ENCODE measurements around the gene KLHDC8A.

KLHDC8A gene

DNA sequence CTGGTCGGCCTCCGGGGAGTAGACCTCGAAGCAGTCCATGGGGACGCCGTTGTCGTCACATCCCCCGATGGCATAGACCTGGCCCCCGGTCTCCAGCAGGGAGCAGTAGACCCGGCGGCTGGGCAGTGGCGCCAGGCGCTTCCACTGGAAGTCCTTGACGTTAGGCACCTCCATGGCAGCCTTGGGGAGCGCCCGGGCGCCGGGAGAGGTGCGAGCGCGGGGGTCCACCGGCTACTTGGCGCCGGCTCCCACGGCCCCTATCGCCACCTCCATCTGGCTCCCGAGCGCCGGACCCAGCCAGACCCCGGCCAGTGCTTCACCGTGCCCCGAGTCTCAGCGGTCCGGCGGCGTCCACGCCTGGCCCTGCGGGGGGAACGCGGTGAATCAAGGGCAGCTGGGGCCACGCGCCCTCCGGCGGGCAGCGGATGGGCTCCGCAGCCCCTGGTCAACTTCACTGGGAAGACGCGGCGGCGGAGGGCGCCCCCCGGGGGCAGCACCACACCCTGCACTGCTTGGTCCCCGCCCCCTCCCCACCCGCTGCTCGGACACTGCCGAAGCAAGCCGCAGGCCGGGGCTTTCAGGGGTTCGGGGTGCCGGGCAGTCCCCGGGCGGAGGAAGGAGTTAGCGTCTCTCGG lies 13.2 kb downstream of the KLHDC8A start:
- peak; percentile 22 for DNase-seq

DNA sequence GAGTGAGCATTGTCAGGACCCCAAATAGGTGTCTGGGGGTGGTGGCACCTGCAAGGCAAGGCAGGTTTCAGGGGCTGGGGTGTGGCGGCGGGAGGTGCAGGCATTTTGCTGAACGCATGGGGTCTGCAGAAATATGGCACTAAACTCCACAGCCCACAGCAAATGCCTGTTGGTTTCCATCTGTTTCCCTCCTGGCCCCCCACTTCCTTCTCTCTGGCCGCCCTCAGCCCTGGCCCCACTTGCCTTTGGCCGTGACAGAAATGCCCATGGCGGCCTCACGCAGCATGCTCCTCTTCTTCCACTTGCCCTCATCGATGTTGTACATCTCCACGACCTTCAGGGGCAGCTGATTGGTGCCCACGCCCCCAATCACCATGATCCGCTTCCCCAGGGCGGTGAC lies 13.7 kb downstream of the KLHDC8A start:
- no peak for DNase-seq

DNA sequence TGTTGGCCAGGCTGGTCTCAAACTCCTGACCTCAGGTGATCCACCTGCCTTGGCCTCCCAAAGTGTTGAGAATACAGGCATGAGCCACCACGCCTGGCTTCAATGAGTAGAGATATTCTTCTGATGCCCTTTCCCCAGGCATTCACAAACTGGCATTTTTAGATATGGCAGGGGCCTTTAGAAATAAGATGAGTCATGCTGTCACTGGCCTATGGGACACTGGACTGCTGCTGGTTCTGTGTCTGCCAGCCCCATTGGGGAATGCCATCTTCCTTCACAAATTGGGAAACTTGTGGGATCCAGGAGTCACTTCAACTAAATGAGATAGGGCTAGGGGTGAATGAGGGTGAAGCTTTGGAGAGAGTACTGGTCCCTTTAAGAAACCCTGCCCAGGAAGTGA lies 16.0 kb downstream of the KLHDC8A start:
- DNase-seq, result no peak

DNA sequence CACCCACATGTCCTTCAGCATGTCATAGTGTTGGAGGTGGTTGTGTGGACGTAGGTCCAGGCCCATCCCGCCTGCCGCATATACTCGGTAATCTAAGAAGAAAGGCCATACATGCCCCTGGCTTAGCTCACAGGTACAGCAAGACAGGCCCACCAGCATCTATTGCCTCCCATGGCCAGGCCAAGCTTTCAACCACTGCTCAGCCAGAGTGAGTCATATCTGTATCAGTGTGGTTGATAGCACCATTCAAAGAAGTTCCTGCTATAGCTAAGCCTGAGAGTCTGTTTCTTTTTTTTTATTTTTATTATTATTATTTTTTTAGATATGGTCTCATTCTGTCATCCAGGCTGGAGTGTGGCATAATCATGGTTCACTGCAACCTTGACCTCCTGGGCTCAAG lies 17.0 kb downstream of the KLHDC8A start:
- no peak for DNase-seq

DNA sequence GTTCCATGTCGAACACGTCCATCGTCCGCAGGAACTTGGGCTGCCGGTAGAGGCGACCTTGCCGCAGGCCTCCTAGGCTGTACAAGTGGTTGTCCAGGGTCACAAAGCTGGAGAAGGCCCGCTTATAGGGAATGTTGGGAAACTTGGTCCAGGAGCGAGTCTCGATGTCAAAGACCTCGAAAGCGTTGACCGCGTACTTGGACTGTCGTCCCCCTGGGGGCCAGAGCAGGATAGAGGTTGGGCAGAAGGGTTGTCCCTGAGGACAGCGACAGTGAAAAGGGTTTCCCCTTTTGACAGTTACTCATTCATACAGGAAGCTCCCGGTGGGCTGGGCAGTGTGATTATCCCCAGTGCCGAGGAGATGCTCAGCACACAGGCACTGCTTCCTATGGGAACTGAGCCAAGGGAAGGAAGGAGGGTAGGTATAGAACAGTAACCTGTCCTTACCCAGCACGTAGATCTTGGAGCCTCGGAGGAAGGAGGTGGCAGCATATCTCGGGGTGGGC lies 17.5 kb downstream of the KLHDC8A start:
- no peak for DNase-seq

DNA sequence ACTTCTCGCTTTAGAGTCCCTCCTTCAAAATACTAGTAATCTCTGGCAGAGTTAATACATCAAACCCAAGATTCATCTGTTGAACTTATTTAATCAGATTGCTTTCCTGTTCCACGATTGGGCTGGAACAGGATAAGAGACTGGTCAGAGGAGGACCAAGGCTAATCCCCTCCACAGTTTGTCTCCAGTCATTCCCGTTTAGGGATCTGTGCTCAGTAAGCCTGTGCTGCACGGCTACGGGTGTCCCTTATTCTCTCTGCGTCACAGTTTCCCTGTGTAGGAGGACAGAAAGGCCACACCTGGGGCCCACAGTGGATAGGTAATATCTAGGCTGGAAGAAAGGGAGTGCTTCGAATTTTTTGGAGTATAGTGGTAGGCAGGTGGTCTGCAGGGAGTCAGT lies 18.7 kb downstream of the KLHDC8A start:
- DNase-seq, result no peak

DNA sequence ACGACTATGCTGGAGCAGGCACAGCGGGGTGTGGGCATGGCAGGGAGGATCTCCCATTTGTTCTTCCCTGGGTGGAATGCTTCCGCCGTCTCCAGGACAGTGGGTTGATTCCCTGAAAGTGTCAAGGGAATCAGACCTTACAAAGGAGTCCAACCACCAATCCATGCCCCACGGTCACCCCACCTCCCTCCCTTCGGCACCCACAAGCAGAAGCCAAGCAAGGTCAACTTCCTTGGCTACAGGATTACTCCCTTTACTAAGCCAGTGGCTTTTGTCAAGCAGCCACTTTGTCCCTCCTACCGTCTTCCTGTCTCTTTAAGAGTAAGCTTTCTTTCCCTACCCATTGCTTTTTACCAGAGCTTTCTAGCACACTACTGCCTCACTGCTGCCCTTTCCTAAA lies 19.2 kb downstream of the KLHDC8A start:
- DNase-seq, result no peak

DNA sequence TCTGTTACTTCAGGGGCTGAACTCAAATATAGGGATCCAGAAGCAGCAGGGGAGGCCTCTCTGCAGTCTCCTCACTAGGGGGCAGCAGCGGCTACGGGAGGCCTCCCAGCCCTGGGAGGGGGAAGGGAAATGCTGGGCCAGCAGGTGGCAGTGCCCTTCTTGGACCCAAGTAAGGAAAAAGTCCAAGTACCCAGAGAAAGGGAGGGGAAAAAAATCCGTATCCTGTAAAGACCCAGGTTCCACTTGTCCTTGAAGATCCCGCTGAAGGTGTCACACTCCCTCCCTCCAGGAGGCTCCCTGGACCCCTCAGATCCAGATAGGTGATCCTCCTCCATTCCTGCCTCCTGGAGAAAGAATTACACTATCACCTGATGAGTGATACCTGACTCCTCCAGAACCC lies 21.0 kb downstream of the KLHDC8A start:
- DNase-seq, result peak; percentile 75

DNA sequence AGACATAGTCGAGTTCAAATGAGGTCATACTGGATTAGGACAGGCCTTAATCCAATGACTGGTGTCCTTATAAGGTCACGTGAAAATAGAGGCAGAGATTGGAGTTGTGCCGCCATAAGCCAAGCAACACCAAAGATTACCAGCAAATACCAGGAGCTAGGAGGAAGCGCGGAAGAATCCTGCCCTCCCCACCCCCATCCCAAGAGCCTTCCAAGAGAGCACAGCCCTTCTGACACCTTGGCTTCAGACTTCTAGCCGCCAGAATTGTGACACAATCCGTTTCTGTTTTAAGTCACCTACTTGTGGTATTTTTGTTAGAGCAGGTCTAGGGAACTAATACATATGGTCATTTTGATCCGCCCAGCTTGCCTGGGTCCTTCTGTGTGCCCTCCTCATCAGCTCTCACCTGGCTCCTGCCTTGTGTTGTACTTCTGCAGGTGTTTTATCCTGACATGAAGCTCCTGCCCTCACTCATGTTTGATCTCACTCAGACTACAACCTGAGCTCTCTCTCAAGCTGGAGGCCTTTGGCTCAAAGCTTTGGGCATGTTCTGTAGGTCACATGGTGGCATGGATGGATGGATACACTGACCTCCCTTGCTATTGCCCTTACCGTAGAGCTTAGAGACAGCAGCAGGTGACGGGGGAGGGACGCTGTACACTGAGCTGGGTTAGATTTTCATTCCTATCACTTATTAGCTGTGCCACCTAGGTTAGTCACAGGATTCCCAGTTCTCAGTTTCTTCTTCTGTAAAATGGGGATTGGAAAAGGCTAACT lies 24.5 kb downstream of the KLHDC8A start:
- DNase-seq, result no peak

DNA sequence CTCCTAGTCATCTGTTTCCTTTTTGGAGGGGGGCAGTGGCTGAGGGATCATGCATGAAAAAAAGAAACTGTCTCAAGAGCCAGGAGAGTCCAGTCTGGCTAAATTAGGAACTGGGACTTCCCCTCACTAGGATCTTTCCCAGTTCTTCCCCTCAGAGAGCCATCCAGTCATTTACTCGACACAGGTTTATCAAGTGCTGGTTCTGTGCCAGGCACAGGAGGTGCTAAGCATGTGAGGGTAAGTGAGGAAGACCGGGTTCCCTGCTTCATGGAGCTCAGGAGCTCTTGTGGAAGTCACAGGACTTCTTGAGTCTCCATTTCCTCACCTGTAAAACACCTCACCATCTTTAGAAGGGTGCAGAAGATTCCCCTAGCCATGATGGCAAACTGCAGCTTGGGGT lies 26.6 kb downstream of the KLHDC8A start:
- DNase-seq, result no peak

DNA sequence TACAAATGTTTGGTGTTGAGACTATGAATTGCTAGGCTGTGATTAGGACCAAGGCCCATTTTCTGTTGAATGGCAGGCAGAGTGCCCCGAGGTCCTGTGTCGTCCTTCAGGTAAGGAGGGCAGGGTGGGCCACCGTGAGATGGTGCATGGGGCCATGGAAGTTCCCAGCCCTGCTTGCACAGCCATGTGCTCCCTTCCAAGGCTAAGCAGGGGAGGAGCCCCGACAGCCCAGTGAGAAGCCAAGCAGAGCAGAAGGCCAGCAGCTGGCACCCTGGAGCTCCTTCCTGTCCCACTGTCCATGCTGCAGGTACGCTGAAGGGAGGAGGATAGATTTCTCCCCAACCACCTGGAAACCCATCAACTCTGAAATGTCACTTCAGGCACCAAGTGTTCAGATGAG lies 27.0 kb downstream of the KLHDC8A start:
- DNase-seq, result no peak

DNA sequence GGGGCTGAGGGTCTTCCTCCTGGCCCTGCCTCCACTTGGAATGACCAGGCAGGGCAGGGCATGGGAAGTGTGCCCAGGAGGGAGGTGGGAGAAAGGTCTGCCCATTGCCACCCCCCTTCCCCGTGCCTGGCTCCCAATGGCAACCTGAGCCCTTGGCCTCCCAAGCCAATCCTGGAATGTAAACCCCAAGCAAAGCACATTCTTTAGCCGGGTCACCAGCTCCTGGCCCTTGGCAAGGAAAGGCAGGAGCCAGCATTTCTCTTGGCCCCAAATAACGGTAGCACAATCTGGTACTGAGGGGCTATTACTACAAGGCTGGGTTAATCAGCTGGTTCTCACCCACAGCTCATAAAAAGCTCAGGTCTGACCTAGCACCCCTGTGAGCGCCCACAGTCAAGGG lies 28.2 kb downstream of the KLHDC8A start:
- no peak for DNase-seq

DNA sequence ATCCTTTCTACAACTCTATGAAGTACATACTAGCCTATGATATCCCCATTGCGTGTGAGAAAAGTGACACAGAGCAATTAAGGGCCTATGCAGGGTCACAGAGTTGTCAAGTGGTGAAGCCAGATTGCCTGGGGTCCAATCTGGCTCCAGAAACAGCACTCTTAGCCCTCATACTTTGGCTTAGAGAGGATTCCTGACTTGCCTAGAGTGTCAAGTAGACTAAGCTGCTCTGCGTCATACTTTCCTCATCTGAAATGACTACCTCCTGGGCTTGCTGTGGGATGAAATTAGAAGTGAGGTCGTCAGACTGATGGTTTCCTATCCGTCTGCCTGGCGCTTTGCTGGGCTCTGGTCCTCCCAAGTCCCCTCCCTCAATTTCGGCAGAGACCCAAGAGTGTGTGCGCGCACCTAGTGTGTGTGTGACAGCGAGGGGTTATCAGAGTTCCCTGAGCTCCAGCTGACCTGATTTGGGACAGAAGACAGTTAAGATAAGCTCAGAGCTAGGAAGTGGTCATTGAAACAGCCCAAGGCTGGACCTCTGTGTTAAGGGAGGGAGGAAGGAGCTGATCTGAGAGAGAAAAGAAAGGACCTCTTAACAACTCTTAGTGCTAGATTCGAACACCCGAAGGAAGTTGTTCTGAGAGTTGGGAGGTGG lies 29.8 kb downstream of the KLHDC8A start:
- no peak for DNase-seq

DNA sequence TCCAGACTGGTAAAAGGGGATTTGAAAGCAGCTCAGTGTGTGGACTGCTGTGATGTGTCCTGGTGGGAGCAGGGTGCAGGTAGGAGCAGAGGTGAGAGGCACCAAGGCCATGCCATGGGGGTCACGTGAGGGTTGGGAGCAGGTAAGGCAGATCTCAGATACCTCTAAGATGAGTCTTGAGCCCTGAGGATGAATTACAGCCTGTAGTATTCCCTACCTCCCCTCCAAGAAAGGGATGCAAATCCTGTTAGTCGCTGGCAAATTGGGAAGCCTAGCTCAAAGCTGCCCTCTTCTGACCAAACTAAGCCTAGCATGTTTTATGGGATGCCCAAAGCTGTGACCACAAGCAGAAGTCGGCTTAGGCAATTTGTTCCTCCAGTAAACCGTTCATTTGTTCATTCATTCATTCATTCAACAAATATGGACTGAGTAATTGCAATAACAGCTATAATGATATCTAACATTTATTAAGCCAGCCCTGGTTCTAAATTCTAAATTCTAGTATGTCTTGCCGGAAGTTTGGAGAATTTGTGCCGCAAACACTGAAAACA lies 31.3 kb downstream of the KLHDC8A start:
- DNase-seq, result peak; percentile 70

DNA sequence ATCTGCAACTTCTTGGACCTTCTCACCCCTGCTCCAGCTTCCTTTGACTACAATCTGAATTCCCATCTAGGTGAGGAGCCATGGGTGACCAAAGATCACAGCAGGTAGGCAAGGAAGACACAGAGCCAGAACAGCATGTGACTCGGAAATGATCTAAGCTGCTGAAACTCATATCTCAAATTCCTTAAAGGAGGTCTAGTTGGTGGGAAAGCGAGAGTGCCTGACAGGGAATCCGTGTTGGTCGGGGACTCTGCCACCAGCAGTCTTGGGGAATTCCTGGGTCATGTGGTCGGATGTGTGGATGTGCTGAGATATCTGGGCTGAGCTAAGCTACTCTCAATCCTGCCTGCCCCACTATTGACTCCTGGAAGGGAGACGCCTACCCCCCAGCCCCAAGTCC lies 31.9 kb downstream of the KLHDC8A start:
- DNase-seq, result no peak

DNA sequence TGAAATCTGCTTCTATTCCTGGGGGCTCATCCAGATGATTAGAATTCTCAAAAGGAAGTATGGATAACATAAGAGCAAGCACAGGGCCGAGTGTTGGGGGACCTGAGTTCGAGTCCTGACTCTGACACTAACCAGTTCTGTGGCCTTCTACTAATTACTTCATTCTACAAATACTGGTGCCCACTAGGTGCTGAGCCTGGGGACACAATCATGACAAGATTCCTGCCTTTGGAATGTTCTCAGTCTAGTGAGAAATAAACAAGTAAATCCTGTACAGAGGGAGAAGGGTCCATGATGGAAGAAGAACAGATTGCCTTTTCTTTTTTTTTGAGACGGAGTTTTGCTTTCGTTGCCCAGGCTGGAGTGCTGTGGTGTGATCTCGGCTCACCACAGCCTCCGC lies 32.9 kb downstream of the KLHDC8A start:
- DNase-seq, result no peak

DNA sequence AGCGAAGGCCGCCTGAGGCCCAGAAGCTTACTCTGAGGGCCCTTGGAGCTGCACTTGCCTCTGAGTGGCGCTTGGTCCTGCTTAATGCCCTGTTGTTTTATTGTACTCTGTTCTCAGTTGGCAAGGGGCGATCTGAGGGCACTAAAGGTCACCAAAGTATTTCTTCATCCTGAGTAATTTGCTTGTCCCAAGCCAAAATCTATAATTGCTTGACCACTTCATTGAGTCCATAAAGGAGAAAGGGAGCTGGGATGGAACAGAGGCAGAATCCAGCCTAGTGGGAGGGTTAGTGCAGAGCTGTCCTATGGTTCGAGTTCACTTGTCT lies 34.8 kb downstream of the KLHDC8A start:
- no peak for DNase-seq

DNA sequence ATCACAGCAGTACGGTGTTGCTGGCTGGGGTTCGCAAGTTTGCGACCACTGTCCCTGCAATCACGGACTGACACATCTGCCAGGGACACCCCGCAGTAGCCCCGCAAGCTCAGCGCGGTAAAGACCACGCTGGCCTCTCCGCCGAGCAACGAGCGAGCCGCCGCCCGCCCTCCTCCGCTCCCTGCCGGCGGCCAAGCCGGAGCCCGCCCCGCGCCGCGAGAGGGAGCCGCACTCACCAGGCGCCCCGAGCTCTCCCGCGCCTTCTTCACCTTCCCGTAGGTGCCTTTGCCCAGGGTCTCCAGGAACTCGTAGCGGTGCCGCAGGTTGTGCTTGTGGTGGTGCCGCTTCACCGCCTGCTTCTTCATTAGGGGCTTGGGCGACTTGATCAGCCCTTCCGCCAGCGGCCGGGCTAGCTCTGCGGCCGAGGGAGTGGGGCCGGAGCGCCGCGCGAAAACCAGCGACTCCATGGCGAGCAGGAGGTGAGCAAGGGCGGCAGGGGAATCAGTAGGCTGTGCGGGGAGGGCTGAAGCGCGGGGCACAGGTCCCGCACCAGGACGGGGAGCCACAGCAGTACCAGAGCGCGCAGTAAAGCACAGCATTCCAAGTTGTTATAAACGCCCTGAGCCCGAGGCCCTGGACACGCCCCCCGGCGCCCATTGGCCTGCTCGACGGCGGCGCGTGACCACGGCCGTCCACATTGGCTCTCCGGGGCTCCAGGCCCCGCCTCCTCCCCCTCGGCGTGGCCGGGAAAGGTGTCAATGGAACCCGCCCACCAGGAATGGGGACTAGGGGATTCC lies 35.4 kb downstream of the KLHDC8A start, which contains the start of gene NUAK2:
TSS of gene NUAK2 (minus strand) at position 584 of the 797 bp plus-strand sequence. CDS start at position 467, 117 bp downstream.
- peak; percentile 88 for DNase-seq

DNA sequence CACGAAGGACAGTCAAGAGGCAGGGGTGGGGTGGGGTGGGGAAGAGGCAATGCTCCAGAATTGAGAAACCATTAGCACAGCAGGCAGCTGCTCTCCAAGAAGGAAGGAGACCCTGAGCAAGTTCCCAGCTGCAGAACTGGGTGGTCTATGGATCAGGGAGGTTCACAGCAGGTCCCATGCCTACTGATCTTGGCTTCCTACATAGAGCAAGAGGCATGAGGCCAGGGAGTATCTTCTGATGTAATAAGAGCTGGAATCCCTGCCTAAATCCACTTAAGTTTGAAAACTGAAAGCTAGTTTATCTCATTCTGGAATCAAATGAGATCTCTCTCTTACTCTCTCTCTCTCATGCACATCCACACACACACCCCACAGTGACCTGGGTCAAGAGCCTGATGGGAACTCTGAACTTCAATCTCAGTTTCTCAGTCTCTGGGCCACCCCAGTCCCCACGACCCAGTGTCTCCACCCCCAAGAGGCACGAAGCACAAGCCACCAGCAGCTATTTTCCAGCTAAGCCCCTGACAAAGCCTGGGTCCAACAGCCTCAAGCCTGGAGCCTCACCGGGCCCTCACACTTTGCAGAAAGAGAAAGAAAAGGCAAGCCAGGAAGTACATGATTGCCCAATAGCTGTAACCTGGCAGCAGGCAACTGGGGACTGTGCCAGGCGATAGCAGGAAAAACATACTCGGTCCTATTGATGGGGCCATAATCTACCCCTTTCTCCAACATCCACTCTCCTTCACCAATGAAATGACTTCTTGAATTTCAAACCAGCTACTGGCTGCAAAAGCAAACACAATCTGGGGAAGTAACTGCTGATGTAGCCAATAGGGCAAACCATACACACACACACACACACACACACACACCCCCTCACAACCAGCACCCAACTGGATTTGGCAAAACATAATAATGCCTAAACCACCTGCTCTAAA lies 37.4 kb downstream of the KLHDC8A start:
- peak; percentile 42 for DNase-seq

DNA sequence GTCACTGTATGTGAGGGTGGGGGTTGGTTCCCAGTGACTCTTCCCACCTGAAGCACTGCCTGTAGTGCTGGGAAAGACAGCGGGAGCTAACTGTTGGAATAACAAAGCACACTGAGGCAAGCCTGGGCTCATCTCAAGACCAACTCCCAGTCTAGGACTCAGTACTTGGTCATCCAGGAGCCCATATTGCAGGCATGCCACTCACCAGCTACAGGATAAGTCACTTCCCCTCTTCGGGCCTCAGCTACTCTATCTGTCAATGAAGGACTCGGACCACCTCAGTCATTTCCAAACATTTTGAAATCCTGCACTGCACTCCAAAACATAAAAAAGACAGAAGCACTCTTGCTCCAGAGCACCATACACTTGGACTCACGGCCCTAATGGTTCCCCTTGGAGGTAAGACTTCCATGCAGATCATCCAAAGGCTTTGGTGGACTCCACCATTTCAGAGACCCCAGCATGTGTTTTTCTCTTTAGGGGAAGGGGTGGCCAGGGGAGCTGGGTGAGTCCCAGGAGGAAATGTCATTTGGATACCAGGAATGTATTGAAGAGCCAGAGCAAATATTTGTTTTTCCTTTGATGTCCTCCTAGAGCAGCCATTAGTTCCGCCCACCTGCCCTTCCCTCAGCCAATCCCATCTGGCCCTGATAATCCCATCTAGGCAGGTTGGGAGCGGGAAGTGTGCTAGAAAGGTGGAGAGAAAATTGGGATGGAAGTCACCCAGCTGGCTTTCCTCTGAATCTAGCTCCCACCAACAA lies 38.3 kb downstream of the KLHDC8A start:
- no peak for DNase-seq
